ENCODE results near the gene INSR. TPM values are rescaled to one million over a fixed set of nuclear protein-coding genes. Genes with fewer than 3 reads are reported as not detected.
A peak's percentile ranks its signal among the peaks of the same experiment; 100 is the strongest.

Gene INSR
- total RNA-seq, 4 donors from 2014 or later = 54.0 to 226 (median 71.1) TPM

DNA sequence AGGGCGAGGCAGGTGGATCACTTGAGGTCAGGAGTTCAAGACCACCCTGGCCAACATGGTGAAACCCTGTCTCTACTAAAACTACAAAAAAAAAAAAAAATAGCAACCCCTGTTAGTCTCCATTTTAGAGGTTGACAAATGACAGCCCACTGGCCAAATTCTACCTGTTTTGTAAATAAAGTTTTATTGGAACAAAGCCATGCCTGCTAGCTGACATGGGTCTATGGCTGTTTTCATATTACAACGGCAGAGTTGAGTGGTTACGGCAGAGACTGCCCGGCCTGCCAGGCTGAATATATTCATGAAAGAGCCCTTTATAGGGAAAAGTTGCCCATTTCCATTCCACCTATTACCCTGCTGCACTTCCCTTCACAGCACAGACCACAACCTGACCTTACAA, 121.4 kb downstream of the INSR start:
- intact Hi-C loops (cut with DNase I; ENCODE audit: low total_unique reads) = no loop called here
- H3K36me3 ChIP-seq = peaks cover 0 to 43% of the 10 kb centered on the region in 2 donors
- no peak for TF ChIP-seq POLR2A (IDR thresholded peaks at IDR 0.05)

DNA sequence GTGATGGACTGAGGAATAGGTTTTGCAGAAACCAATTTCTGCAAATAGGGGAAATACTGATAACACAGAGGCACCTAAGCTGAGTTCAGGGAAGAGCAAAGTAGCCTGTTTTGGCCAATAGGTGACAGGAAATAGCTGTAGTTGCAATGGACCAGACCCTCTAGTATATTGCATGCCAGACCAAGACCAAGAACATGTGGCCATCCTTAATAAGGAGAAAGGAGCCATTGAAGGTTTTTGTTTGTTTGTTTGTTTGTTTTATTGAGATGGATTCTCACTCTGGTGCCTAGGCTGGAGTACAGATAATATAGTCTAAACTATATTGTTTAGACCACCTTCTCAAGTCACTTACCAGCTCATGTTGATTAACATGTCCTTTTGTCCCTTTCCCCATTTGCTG, 123.2 kb downstream of the INSR start:
- in situ Hi-C loops (cut with MboI; ENCODE audit: low sequenced_read_pairs in 4 of 4) = no loop called here
- H3K4me3 ChIP-seq = no peak overlapping the region
- DNase-seq (no peak), ATAC-seq (no peak)
- TF ChIP-seq, protein P1, sequence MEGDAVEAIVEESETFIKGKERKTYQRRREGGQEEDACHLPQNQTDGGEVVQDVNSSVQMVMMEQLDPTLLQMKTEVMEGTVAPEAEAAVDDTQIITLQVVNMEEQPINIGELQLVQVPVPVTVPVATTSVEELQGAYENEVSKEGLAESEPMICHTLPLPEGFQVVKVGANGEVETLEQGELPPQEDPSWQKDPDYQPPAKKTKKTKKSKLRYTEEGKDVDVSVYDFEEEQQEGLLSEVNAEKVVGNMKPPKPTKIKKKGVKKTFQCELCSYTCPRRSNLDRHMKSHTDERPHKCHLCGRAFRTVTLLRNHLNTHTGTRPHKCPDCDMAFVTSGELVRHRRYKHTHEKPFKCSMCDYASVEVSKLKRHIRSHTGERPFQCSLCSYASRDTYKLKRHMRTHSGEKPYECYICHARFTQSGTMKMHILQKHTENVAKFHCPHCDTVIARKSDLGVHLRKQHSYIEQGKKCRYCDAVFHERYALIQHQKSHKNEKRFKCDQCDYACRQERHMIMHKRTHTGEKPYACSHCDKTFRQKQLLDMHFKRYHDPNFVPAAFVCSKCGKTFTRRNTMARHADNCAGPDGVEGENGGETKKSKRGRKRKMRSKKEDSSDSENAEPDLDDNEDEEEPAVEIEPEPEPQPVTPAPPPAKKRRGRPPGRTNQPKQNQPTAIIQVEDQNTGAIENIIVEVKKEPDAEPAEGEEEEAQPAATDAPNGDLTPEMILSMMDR (IDR thresholded peaks at IDR 0.05 in 4 of 5, conservative IDR thresholded peaks at IDR 0.05 in 1 of 5) = no peak
- TF ChIP-seq POLR2A (IDR thresholded peaks at IDR 0.05) = no peak
- peaks cover 0 to 60% of the 10 kb centered on the region in 2 donors for H3K36me3 ChIP-seq
- no peaks in the 10 kb centered on the region for H3K9me3 ChIP-seq
- intact Hi-C loops (cut with DNase I; ENCODE audit: low total_unique reads) = no loop called here
- no peak overlapping the region for H3K27ac ChIP-seq
- H3K27me3 ChIP-seq = no peaks in the 10 kb centered on the region
- peaks cover 1 to 2% of the 10 kb centered on the region in 2 donors for H3K4me1 ChIP-seq

More for the DNA sequence above, 121.4 kb downstream of the INSR start:
- ATAC-seq (no peak), DNase-seq (no peak)
- in situ Hi-C loops (cut with MboI; ENCODE audit: low sequenced_read_pairs in 4 of 4) = no loop called here
- peak overlapping the region in 1 of 4 donors; percentile 14 for H3K27ac ChIP-seq
- H3K4me1 ChIP-seq = peaks cover 14 to 16% of the 10 kb centered on the region in 2 donors
- H3K4me3 ChIP-seq = no peak overlapping the region
- no peaks in the 10 kb centered on the region for H3K9me3 ChIP-seq
- no peaks in the 10 kb centered on the region for H3K27me3 ChIP-seq

DNA sequence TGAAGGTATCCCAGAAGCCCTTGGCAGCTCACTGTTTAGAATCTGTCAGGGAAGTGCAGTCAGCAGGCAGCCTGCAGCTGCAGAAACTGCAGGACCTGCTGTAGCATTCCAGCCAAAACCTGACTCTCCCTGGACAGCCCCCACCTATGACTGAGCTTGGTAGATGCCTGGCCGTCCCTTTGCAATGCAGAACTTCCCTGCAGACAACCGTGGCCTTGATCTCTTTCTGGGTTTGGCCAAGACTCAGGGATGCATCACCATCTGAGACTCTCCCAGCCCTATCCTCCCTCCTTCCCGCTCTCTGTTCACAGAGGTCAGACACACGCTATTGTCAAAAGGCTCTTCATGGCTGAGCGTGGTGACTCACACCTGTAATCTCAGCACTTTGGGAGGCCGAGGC, 125.3 kb downstream of the INSR start:
- Histone ChIP-seq H3K9me3 (no peaks in the 10 kb centered on the region), H3K36me3 (peaks cover 0 to 64% of the 10 kb centered on the region in 2 donors), H3K4me3 (no peak overlapping the region), H3K4me1 (peaks cover 0 to 4% of the 10 kb centered on the region in 2 donors), H3K27me3 (no peaks in the 10 kb centered on the region), H3K27ac (no peak overlapping the region)
- no peak for TF ChIP-seq POLR2A (IDR thresholded peaks at IDR 0.05)
- TF ChIP-seq, protein P1 (IDR thresholded peaks at IDR 0.05 in 4 of 5, conservative IDR thresholded peaks at IDR 0.05 in 1 of 5) = no peak
- DNase-seq = no peak
- in situ Hi-C loops (cut with MboI; ENCODE audit: low sequenced_read_pairs in 4 of 4) = no loop called here
- no peak for ATAC-seq
- intact Hi-C loops (cut with DNase I; ENCODE audit: low total_unique reads) = no loop called here

DNA sequence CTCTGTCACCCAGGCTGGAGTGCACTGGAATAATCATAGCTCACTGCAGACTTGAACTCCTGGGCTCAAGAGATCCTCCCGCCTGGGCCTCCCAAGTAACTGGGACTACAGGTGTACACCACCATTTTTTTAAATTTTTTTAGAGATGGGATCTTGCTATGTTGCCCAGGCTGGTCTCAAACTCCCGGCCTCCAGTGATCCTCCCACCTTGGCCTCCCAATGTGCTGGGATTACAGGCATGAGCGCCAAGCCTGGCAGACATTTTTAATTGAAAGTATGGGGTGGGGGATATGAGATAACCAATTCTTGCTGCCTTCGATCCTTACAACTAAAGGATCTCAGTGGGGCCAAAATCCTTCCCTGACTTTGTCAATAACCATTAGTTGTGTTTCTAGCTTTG, 132.9 kb downstream of the INSR start:
- in situ Hi-C loops (cut with MboI; ENCODE audit: low sequenced_read_pairs in 4 of 4) = no loop called here
- no peak for ATAC-seq

DNA sequence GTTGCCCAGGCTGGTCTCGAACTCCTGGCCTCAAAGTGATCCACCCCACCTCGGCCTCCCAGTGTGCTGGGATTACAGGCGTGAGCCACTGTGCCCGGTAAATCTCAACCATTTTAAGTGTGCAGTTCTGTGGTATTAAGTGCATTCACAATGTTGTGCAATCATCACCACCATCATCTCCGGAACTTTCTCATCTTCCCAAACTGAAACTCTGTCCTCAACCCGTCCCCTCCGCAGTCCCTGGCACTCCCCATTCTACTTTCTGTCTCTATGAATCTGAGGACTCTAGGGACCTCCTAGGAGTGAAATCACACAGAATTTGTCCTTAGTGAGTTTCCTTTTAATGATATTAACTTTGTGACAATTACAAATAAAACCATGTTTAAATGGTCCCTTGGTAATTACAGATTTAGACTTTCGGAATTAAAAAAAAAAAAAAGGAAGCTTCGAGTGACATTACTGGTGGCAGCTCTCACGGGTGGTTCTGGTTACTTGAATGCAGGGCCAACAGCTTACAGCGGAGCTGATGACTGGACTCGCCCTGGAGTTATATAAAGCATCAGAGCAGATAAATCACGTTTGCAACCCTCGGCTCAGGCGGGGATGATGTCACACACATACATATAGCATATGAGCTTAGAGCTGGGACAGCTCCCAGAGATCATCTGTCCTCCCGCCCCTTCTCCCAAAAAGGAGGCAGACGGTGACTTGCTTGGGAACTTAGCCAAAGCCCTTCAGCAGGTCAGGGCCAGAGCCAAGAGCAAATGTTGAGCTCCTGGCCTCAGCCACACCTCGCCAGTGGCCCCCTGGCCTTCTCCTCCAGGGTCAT, 134.9 kb downstream of the INSR start:
- in situ Hi-C loops (cut with MboI; ENCODE audit: low sequenced_read_pairs in 4 of 4) = no loop called here
- H3K4me3 ChIP-seq = peak overlapping the region; percentile 2 to 43 (median 38)

More for the DNA sequence above, 132.9 kb downstream of the INSR start:
- DNase-seq = no peak
- intact Hi-C loops (cut with DNase I; ENCODE audit: low total_unique reads) = no loop called here
- Histone ChIP-seq H3K27me3 (no peaks in the 10 kb centered on the region), H3K36me3 (peaks cover 0 to 30% of the 10 kb centered on the region in 2 donors), H3K4me1 (peaks cover 14 to 15% of the 10 kb centered on the region in 2 donors), H3K27ac (peak overlapping the region; percentile 21 to 95 (median 70)), H3K9me3 (no peaks in the 10 kb centered on the region), H3K4me3 (no peak overlapping the region)
- TF ChIP-seq, protein P1 (IDR thresholded peaks at IDR 0.05 in 4 of 5, conservative IDR thresholded peaks at IDR 0.05 in 1 of 5) = no peak
- TF ChIP-seq POLR2A (IDR thresholded peaks at IDR 0.05) = no peak

More for the DNA sequence above, 134.9 kb downstream of the INSR start:
- TF ChIP-seq, protein P1 (IDR thresholded peaks at IDR 0.05 in 4 of 5, conservative IDR thresholded peaks at IDR 0.05 in 1 of 5) = no peak
- peak; percentile 52 to 67 for TF ChIP-seq POLR2A (IDR thresholded peaks at IDR 0.05)
- peaks cover 0 to 21% of the 10 kb centered on the region in 2 donors for H3K36me3 ChIP-seq
- peaks cover 14 to 15% of the 10 kb centered on the region in 2 donors for H3K4me1 ChIP-seq
- H3K9me3 ChIP-seq = no peaks in the 10 kb centered on the region
- DNase-seq (peak; percentile 95 to 98), ATAC-seq (peak; percentile 98)
- intact Hi-C loops (cut with DNase I; ENCODE audit: low total_unique reads) = loop anchor here (2.0 to 5.0 kb wide), 2 partner anchors 19 to 38 kb away; no protein-coding TSS in a partner anchor
- no peaks in the 10 kb centered on the region for H3K27me3 ChIP-seq
- peak overlapping the region; percentile 93 to 95 (median 94) for H3K27ac ChIP-seq

All from gastrocnemius medialis (tissue), 4 donors.